ENCODE measurements around the gene EFCAB11. TPM values are rescaled to one million over a fixed set of nuclear protein-coding genes. Genes with fewer than 3 reads are reported as not detected.

Gene EFCAB11
- total RNA-seq, 4 donors from 2014 or later: 4.1 to 21.0 (median 5.6) TPM; not detected in 1

DNA sequence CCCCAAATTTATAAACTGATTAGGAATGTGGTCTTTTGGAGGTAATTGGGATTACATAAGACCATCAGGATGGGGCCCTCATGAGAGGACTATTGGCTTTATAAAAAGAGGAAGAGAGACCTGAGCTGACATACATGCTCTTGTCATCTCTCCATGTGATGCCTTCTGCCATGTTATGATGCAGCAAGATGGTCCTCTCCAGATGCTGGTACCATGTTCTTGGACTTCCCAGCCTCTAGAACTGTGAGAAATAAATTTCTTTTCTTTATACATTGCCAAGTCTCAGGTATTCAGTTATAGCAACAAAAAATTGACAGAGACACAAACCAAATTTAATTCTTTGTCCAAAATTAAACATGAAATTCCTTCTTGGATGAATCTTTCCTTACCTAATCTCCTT is 92.9 kb downstream of the EFCAB11 start:
- no peak for TF ChIP-seq POLR2A (IDR thresholded peaks at IDR 0.05)
- TF ChIP-seq, protein P1, sequence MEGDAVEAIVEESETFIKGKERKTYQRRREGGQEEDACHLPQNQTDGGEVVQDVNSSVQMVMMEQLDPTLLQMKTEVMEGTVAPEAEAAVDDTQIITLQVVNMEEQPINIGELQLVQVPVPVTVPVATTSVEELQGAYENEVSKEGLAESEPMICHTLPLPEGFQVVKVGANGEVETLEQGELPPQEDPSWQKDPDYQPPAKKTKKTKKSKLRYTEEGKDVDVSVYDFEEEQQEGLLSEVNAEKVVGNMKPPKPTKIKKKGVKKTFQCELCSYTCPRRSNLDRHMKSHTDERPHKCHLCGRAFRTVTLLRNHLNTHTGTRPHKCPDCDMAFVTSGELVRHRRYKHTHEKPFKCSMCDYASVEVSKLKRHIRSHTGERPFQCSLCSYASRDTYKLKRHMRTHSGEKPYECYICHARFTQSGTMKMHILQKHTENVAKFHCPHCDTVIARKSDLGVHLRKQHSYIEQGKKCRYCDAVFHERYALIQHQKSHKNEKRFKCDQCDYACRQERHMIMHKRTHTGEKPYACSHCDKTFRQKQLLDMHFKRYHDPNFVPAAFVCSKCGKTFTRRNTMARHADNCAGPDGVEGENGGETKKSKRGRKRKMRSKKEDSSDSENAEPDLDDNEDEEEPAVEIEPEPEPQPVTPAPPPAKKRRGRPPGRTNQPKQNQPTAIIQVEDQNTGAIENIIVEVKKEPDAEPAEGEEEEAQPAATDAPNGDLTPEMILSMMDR (IDR thresholded peaks at IDR 0.05): no peak
- H3K36me3 ChIP-seq: no peaks in the 10 kb centered on the region
- H3K4me1 ChIP-seq: no peaks in the 10 kb centered on the region
- DNase-seq: no peak
- H3K27me3 ChIP-seq: no peaks in the 10 kb centered on the region
- no peaks in the 10 kb centered on the region for H3K9me3 ChIP-seq
- no peak overlapping the region for H3K4me3 ChIP-seq
- H3K27ac ChIP-seq: no peak overlapping the region
- intact Hi-C loops (cut with DNase I; ENCODE audit: low total_unique reads): no loop called here

GRCh38 chr14:89858089-89858488 is 96.4 kb downstream of the EFCAB11 start:
- no peak for DNase-seq
- intact Hi-C loops (cut with DNase I; ENCODE audit: low total_unique reads): no loop called here

DNA sequence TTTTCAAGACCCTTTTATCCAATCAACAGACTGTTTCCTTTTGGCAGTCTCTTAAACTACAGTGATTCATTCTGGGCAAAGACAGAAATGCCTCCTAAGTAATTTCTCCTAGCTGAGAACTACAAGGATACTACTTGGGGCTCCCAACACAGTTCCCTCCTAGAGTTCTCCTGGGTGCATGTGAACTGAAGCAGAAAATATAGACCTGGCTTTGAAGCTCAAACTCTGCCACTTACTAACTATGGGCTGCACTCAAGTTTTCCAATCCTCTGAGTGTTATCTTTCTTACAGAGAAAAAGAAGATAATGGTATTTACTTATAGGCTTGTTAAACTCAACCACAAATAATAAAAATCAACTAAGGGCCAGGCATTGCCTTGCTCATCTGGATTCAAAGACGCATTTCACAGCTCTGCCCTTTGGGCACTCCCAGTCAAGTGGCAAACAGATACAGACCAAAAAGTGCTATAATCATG is 97.6 kb downstream of the EFCAB11 start:
- Histone ChIP-seq H3K36me3 (no peaks in the 10 kb centered on the region), H3K27me3 (no peaks in the 10 kb centered on the region), H3K27ac (no peak overlapping the region), H3K4me1 (no peaks in the 10 kb centered on the region), H3K4me3 (no peak overlapping the region), H3K9me3 (no peaks in the 10 kb centered on the region)
- intact Hi-C loops (cut with DNase I; ENCODE audit: low total_unique reads): no loop called here
- DNase-seq: no peak
- no peak for TF ChIP-seq POLR2A (IDR thresholded peaks at IDR 0.05)
- TF ChIP-seq, protein P1 (IDR thresholded peaks at IDR 0.05): no peak

More at GRCh38 chr14:89858089-89858488, 96.4 kb downstream of the EFCAB11 start:
- Histone ChIP-seq H3K4me1 (no peaks in the 10 kb centered on the region), H3K27me3 (no peaks in the 10 kb centered on the region), H3K36me3 (no peaks in the 10 kb centered on the region), H3K27ac (no peak overlapping the region), H3K9me3 (no peaks in the 10 kb centered on the region), H3K4me3 (no peak overlapping the region)
- no peak for TF ChIP-seq POLR2A (IDR thresholded peaks at IDR 0.05)

DNA sequence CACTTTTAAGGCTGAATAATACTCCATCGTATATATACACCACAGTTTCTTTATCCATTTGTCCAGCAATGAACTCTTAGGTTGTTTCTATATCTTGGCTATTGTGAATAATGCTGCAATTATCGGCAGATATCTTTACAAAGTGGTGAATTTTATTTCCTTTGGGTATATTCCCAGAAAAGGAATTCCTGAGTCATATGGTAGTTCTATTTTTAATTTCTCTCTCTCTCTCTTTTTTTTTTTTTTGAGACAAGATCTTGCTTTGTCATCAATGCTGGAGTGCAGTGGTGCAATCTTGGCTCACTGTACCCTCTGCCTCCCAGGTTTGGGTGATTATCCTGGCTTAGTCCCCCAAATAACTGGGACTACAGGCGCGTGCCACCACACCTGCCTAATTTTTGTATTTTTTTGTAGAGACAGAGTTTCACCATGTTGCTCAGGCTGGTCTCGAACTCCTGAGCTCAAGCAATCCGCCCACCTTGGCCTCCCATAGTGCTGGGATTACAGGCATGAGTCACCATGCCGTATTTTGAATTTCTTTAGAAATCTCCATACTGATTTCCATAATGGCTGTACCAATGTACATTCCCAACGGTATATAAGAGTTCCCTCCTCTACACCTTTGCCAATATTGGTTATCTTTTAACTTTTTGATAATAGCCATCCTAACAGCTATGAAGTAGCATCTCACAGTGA is 98.4 kb downstream of the EFCAB11 start:
- intact Hi-C loops (cut with DNase I; ENCODE audit: low total_unique reads): no loop called here
- no peak for DNase-seq
- no peaks in the 10 kb centered on the region for H3K36me3 ChIP-seq
- no peaks in the 10 kb centered on the region for H3K27me3 ChIP-seq
- no peak overlapping the region for H3K4me3 ChIP-seq
- TF ChIP-seq POLR2A (IDR thresholded peaks at IDR 0.05): no peak
- TF ChIP-seq, protein P1 (IDR thresholded peaks at IDR 0.05): no peak
- no peaks in the 10 kb centered on the region for H3K9me3 ChIP-seq
- no peak overlapping the region for H3K27ac ChIP-seq
- no peaks in the 10 kb centered on the region for H3K4me1 ChIP-seq

DNA sequence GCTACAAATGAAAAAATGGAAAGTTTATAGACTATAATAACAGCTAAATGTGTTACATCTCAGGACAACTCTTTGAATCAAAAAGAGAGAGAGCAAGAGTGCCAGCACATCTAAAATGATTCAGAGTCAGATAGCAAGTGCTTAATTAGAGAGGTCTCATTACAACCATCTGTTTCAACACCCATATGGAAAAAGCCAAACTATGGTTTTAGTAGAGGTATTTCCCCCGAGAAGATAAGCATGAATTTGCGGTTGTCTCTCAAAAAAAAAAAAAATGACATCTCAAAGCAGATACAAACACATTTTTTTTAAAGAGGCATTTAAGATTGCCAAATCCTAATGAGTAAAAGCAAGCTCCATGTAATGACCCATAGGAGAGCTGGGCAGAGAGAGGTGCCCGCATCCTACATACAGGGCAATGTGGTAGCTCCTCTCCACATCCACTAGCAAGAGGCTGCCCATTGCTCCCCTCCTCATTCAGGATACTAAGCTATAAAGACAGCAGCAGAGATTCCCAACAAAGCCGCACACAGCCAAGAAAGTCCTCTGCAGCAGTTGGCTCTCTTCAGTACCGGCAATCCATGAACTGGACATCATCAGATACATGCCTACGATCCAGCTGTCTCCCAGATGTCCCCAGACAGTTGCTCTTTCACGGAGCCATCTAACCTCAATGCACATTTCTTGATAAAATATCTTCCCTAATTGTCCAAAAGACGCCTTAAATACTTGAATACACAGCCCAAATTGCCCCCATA is 100.4 kb downstream of the EFCAB11 start:
- Histone ChIP-seq H3K27ac (no peak overlapping the region), H3K4me1 (no peaks in the 10 kb centered on the region), H3K9me3 (no peaks in the 10 kb centered on the region), H3K36me3 (no peaks in the 10 kb centered on the region), H3K4me3 (no peak overlapping the region), H3K27me3 (no peaks in the 10 kb centered on the region)
- intact Hi-C loops (cut with DNase I; ENCODE audit: low total_unique reads): no loop called here
- TF ChIP-seq POLR2A (IDR thresholded peaks at IDR 0.05): no peak
- TF ChIP-seq, protein P1 (IDR thresholded peaks at IDR 0.05): no peak
- no peak for DNase-seq
